Activated T-cell treated with anti-CD3 and anti-CD28 coated beads, Interleukin-2, amount 50 U/mL, for 72 hours (primary cell): ENCODE data around the gene DIS3L2. TPM values are rescaled to one million over a fixed set of nuclear protein-coding genes. Genes with fewer than 3 reads are reported as not detected.

Experiments
- ATAC-seq, 2 donors: fragments of 150-1000 bp; cut with Tn5 transposase; replicated peaks in 1 of 2; 2 replicates each; pipeline ENCODE4 v1.10.0; 2021; ENCODE audit warnings: moderate library complexity in 2 of 2, mild to moderate bottlenecking in 1 of 2
- DNase-seq, 2 donors: peaks; one replicate each; pipeline ENCODE4 v3.0.0; 2021 to 2022; ENCODE audit warnings: mixed read lengths in 1 of 2
- H3K27ac Mint-ChIP-seq: one replicate; pipeline ENCODE4 v1.8.0; 2022; ENCODE audit warnings: mild to moderate bottlenecking, moderate library complexity, mixed read lengths
- H3K27me3 Mint-ChIP-seq: one replicate; pipeline ENCODE4 v1.8.0; 2022; ENCODE audit warnings: low read depth, mixed read lengths
- H3K36me3 Mint-ChIP-seq, 2 donors: one replicate each; pipeline ENCODE4 v1.8.0; 2022; ENCODE audit warnings: mixed read lengths in 2 of 2, mild to moderate bottlenecking in 1 of 2; ENCODE audit not compliant: insufficient read depth in 2 of 2
- H3K4me1 Mint-ChIP-seq: one replicate; pipeline ENCODE4 v1.8.0; 2022; ENCODE audit warnings: low read depth, mixed read lengths
- H3K4me3 Mint-ChIP-seq, 2 donors: one replicate each; pipeline ENCODE4 v1.8.0; 2022; ENCODE audit warnings: mild to moderate bottlenecking in 2 of 2, mixed read lengths in 2 of 2, moderate library complexity in 2 of 2
- H3K9me3 Mint-ChIP-seq, 2 donors: one replicate each; pipeline ENCODE4 v1.8.0; 2022; ENCODE audit warnings: mixed read lengths in 2 of 2
- total RNA-seq, 2 donors: library from RNA; stranded (reverse); gene quantifications; one replicate each; pipeline ENCODE4 v1.2.3, GENCODE V29; 2022

Gene DIS3L2
- total RNA-seq, 2 donors from 2014 or later, result 28.8 to 38.3 TPM

- Mint-ChIP-seq H3K27ac (no peak overlapping the region), H3K36me3 (no peaks in the 10 kb centered on the region), H3K4me1 (peaks cover 9% of the 10 kb centered on the region), H3K27me3 (peaks cover 50% of the 10 kb centered on the region), H3K4me3 (peak overlapping the region; percentile 44 to 83), H3K9me3 (no peaks in the 10 kb centered on the region)
- ATAC-seq, result peak in 1 of 2 donors; percentile 1
- no peak for DNase-seq
Observed at GRCh38 chr2:231924889-231925275, 36.6 kb upstream of the DIS3L2 start.

DNA sequence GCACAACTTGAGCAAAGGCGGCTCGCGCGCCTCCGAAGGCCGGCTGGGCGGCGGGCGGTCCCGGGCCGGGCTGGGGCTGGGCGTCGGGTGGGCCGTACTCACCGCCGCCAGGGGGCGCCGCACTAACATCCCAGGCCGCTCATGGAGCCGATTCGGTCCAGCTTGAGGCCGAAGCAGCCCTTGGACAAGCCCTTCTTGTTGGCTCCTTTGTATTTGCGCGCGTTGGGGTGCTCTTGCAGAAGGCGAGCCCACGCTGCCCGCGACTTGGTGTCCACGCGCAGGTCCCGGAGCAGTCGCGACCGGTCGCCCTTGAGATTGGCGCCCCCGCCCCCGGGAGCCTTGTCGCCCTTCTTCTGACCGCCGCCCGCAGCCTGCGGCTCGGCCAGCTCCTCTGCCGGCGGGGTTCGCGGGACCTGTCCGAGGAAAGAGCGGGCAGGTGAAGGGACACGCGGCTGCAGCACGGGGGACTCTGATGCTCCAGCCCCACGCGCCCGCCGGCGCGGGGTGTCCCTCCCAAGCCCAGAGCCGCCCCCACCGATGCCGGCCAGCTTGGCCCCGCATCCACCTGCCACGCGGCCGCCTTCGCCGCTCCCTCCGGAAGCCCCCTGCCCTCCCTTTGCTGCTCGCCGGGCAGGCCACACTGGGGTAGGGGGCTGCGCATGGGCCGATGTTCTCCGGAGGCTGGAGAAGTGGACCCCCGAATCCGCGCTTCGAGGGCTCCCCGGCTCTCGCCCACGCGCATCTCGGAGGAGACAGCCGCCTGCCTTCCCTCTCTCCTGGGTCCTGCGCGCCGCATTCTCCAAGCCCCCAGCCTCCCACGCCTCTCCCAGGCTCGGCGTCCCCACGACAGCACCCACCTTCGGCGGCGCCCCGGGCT lies 36.0 kb upstream of the DIS3L2 start:
- peaks cover 50% of the 10 kb centered on the region for H3K27me3 Mint-ChIP-seq
- ATAC-seq, result peak; percentile 59 to 65
- H3K4me3 Mint-ChIP-seq, result peak overlapping the region; percentile 81 to 83
- H3K27ac Mint-ChIP-seq, result no peak overlapping the region
- peak; percentile 77 to 85 for DNase-seq
- no peaks in the 10 kb centered on the region for H3K9me3 Mint-ChIP-seq
- peaks cover 9% of the 10 kb centered on the region for H3K4me1 Mint-ChIP-seq
- H3K36me3 Mint-ChIP-seq, result no peaks in the 10 kb centered on the region

DNA sequence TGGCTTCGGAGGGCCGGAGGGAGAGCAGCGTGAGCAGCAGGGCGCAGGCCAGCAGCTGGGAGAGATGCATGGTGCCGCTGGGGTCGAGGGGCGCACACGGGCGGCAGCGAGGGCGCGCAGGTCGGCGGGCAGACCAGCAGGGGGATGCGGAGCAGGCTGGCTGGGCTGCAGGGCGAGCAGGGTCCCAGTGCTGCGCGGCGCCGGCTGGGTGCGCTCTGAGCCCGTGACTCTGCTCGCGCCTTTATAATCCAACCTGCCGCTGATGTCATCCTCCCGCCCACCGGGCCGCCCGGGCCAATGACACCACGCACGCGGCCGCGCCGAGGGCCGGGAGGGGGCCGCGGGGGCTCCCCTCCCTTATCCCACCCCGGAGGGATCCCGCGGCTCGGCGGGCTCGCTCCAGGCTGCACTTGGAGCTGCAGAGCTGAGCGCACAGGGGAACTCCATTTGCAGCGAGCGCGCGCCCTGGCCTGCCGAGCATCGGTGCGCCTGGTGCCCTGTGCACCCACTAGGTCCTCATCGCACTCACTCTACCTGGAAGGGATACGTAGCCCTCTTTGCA lies 35.3 kb upstream of the DIS3L2 start, which contains the start of gene NPPC:
Gene NPPC (minus strand): TSS at position 217 of the 562 bp plus-strand sequence. CDS start 147 bp downstream, at position 70.
- peak; percentile 84 for DNase-seq
- Mint-ChIP-seq H3K9me3 (no peaks in the 10 kb centered on the region), H3K36me3 (no peaks in the 10 kb centered on the region), H3K4me1 (peaks cover 9% of the 10 kb centered on the region), H3K27me3 (peaks cover 50% of the 10 kb centered on the region), H3K27ac (no peak within 1 kb of the TSS), H3K4me3 (peak within 1 kb of the TSS; percentile 81 to 83)
- ATAC-seq, result peak; percentile 90

GRCh38 chr2:231926761-231927565 lies 34.5 kb upstream of the DIS3L2 start:
- Mint-ChIP-seq H3K36me3 (no peaks in the 10 kb centered on the region), H3K27ac (no peak overlapping the region), H3K9me3 (no peaks in the 10 kb centered on the region), H3K4me3 (peak overlapping the region; percentile 81 to 83), H3K4me1 (peaks cover 9% of the 10 kb centered on the region), H3K27me3 (peaks cover 50% of the 10 kb centered on the region)
- DNase-seq (peak; percentile 36 to 37), ATAC-seq (peak; percentile 26 to 27)

DNA sequence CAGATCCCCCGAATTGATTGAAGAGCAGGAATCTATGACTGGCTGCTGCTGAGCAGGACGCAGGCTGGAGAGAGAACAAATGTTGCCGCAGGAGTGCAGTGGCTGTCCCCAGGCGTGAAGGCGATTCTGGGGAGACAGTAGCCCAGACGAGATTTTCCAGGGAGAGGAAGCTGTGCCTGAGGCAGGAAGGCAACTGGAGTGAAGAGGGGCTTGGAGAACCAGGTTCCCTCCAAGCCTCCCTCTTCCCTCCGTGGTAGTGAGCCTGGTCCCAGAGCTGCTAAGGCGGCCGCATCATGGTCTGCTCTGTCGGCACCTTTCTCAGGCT lies 34.0 kb upstream of the DIS3L2 start:
- peaks cover 9% of the 10 kb centered on the region for H3K4me1 Mint-ChIP-seq
- peaks cover 51% of the 10 kb centered on the region for H3K27me3 Mint-ChIP-seq
- H3K36me3 Mint-ChIP-seq, result no peaks in the 10 kb centered on the region
- no peak overlapping the region for H3K27ac Mint-ChIP-seq
- no peaks in the 10 kb centered on the region for H3K9me3 Mint-ChIP-seq
- ATAC-seq (no peak), DNase-seq (no peak)
- peak overlapping the region; percentile 81 to 83 for H3K4me3 Mint-ChIP-seq

DNA sequence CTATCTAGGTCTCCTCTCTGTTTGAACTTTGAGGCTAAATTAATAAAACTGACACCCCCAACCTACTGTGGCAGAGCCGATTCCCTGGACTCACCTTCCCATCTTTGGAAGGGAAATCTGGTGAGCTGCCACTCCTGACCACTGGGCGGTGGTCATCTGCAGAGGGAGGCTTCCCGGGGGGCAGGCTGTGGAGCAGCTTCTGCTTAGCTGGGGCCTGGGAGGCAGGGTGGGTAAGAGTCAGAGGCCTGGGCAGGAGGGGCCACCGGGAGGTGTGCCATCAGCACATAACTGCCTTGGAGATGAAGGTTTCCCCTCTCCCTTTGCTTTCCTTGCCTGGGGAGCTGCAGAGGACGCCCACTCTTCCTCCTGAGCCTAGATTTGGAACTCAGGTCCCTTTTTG lies 33.0 kb upstream of the DIS3L2 start:
- H3K27ac Mint-ChIP-seq, result no peak overlapping the region
- peaks cover 9% of the 10 kb centered on the region for H3K4me1 Mint-ChIP-seq
- no peak overlapping the region for H3K4me3 Mint-ChIP-seq
- ATAC-seq (no peak), DNase-seq (no peak)
- peaks cover 57% of the 10 kb centered on the region for H3K27me3 Mint-ChIP-seq
- H3K9me3 Mint-ChIP-seq, result no peaks in the 10 kb centered on the region
- H3K36me3 Mint-ChIP-seq, result no peaks in the 10 kb centered on the region

DNA sequence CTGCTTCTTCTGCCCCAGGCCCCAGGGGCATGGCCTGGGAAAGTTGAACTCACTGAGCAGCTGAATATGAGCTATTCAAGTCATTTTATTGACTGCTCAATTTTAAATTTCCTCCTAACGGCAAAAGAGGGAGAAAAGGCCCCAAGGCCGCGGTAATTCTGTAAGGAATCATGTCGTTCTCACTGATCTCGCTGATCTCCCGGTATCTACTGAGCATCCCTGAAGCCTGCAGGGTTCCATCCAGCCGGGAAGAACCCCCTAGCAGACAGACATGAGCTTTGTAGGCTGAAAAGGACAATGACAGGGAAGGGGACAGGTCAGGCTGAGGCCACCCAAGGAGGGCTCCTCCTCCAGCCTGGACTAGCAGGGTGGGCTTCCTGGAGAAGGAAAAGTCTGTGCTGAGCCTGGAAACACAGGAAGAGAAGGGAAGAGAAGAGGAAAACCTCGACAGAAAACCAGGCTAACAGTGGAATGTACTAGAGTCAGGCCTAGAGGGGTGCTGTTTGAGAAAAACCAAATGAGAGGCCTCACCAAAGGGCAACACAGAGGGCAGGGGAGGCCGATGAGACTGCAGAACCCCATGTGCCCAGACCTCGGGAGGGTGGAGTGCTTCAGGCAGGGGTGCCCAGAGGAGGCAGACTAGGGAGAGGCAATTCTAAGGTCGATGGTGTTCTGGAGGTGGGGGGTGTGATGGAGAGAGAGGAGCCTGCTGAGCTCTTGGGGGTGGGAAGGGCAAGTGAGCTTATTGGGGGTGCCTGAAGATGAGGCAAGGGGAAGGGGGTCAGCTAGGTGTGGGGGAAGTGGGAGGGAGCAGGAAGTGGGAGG lies 32.4 kb upstream of the DIS3L2 start:
- peaks cover 51% of the 10 kb centered on the region for H3K27me3 Mint-ChIP-seq
- no peaks in the 10 kb centered on the region for H3K36me3 Mint-ChIP-seq
- no peak overlapping the region for H3K4me3 Mint-ChIP-seq
- no peak for ATAC-seq
- DNase-seq, result no peak
- peaks cover 9% of the 10 kb centered on the region for H3K4me1 Mint-ChIP-seq
- H3K27ac Mint-ChIP-seq, result no peak overlapping the region
- H3K9me3 Mint-ChIP-seq, result no peaks in the 10 kb centered on the region

DNA sequence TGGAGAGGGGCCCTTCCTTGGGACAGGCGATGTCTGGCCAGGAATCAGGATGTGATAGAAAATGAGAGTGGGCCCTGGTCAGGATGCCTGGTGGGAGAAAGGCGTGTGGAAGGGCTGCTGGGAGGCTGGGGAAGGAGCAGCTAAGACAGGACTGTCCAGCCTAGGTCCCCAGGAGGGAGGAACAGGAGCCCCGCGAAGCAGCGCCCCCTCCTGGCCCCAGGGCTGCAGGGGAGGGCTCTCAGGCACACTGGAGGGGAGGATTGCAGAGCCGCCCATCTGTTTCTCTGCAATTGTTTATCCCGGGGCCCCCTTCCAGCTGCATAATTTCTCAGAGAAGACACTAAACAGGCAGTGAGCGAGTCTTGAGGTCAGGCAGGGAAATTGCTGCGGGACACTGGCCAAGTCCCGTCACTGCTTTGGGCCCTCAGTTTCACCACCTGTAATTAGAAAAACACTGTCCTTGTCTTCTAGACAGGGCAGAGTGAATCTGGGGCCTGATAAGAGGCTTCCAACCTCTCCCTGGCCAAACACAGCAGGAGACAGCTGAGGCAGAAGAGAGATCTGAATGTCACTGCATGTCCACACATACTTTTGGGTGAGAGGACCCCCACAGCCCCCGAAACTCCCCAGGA lies 31.4 kb upstream of the DIS3L2 start:
- Mint-ChIP-seq H3K4me1 (peaks cover 9% of the 10 kb centered on the region), H3K27ac (no peak overlapping the region), H3K27me3 (peaks cover 42% of the 10 kb centered on the region), H3K9me3 (no peaks in the 10 kb centered on the region), H3K4me3 (no peak overlapping the region), H3K36me3 (no peaks in the 10 kb centered on the region)
- DNase-seq (peak; percentile 41), ATAC-seq (no peak)

DNA sequence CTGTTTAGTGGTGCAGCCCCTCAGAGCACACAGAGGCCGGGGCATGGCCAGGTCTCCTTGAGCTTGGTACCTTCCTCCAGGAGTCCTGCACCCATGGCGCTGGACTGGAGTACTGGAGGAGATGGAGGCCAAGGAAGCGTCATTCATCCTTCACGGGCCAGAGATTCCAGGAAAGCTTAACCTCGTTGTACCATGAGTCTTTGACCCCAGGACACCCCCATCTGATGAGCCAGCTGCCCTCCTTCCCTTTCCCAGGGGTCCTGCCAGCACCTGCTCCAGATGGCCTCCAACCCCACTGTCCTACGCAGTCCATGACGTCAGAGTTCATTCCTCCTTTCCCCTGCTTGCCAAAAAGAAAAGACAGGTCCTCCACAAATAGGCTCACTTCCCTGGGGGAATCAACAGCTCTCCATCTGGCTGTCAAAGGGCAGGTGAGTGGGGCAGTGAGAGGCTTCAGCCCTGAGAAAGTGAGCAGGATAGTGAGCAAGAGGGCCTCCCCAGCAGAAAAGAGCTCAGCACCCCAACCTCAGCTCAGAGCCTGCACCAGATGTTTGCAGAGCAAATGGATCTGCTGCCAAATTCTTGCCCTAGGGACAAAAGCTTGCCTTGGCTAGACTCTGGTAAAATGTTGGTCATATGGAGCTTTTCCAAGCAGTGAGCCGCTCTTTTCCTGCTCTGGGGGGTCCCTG lies 30.8 kb upstream of the DIS3L2 start:
- no peaks in the 10 kb centered on the region for H3K9me3 Mint-ChIP-seq
- no peaks in the 10 kb centered on the region for H3K36me3 Mint-ChIP-seq
- ATAC-seq, result no peak
- H3K27me3 Mint-ChIP-seq, result peaks cover 42% of the 10 kb centered on the region
- peaks cover 9% of the 10 kb centered on the region for H3K4me1 Mint-ChIP-seq
- H3K27ac Mint-ChIP-seq, result no peak overlapping the region
- DNase-seq, result no peak
- H3K4me3 Mint-ChIP-seq, result no peak overlapping the region

DNA sequence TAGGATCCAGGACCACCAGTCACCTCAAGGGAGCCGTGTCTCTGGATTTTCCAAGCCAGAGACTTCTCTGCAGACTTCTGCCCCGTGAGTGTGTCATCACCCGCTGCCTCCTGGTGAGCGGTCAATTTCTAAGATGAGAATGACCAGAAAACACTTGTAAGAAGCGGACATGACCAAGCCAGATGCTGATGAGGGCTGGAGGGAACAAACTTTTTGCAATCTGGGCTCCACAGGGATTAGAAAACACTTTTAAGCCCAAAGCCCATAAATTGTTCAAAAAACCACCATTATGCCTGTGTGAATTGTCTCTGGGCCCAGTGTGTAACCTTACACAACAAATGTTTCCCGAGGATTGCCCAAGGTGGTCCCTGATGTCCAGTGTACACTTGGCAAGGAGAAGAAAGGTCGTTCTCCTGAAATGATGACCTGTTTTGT lies 30.0 kb upstream of the DIS3L2 start:
- DNase-seq (no peak), ATAC-seq (no peak)
- Mint-ChIP-seq H3K9me3 (no peaks in the 10 kb centered on the region), H3K4me3 (no peak overlapping the region), H3K36me3 (no peaks in the 10 kb centered on the region), H3K4me1 (peaks cover 14% of the 10 kb centered on the region), H3K27ac (no peak overlapping the region), H3K27me3 (peaks cover 40% of the 10 kb centered on the region)

DNA sequence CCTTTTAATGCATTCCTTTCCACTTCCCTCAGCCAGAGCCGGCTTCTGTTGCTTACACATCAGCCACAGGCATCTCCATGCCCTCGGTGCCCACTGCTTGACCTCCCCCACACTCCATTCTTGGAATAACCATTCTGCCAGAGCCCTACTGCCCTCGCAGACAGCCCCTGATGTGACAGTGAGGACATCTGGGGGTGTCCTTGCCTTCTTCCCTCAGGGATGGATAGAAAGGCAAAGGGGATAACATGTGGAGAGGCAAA lies 28.9 kb upstream of the DIS3L2 start:
- H3K27ac Mint-ChIP-seq, result no peak overlapping the region
- no peaks in the 10 kb centered on the region for H3K36me3 Mint-ChIP-seq
- ATAC-seq, result no peak
- no peak overlapping the region for H3K4me3 Mint-ChIP-seq
- H3K4me1 Mint-ChIP-seq, result peaks cover 14% of the 10 kb centered on the region
- H3K27me3 Mint-ChIP-seq, result peaks cover 28% of the 10 kb centered on the region
- no peak for DNase-seq
- no peaks in the 10 kb centered on the region for H3K9me3 Mint-ChIP-seq
